ENCODE data around the gene CHST15.

The CHST15 gene

GRCh38 chr10:123995082-123995460 is 98.3 kb downstream of the CHST15 start:
- DNase-seq: no peak

GRCh38 chr10:123994417-123995081 is 98.8 kb downstream of the CHST15 start:
- peak; percentile 48 for DNase-seq

- DNase-seq: no peak
Observed at GRCh38 chr10:123993534-123994416, 99.6 kb downstream of the CHST15 start.

- DNase-seq: no peak
Observed at GRCh38 chr10:123991611-123992570, 101.5 kb downstream of the CHST15 start.

GRCh38 chr10:123990889-123991288 is 102.5 kb downstream of the CHST15 start:
- DNase-seq: no peak

GRCh38 chr10:123988694-123989093 is 104.7 kb downstream of the CHST15 start:
- DNase-seq: no peak

- DNase-seq: no peak
Observed at GRCh38 chr10:123986736-123987135, 106.7 kb downstream of the CHST15 start.

GRCh38 chr10:123974406-123974805 is 119.0 kb downstream of the CHST15 start:
- no peak for DNase-seq

- DNase-seq: no peak
Observed at GRCh38 chr10:123972481-123973401, 120.7 kb downstream of the CHST15 start.

- DNase-seq: no peak
Observed at GRCh38 chr10:123970927-123971286, 122.5 kb downstream of the CHST15 start.

- no peak for DNase-seq
Observed at GRCh38 chr10:123970207-123970926, 123.0 kb downstream of the CHST15 start.

- peak; percentile 19 for DNase-seq
Observed at GRCh38 chr10:123967626-123968243, 125.7 kb downstream of the CHST15 start.

- no peak for DNase-seq
Observed at GRCh38 chr10:123966896-123967231, 126.5 kb downstream of the CHST15 start.

- DNase-seq: no peak
Observed at GRCh38 chr10:123965973-123966895, 127.2 kb downstream of the CHST15 start.

- no peak for DNase-seq
Observed at GRCh38 chr10:123964953-123965352, 128.4 kb downstream of the CHST15 start.

GRCh38 chr10:123962756-123963530 is 130.5 kb downstream of the CHST15 start:
- no peak for DNase-seq

GRCh38 chr10:123958241-123958640 is 135.2 kb downstream of the CHST15 start:
- no peak for DNase-seq

Measured in MV-4-11 (cell line).